A673 (cell line): ENCODE data around the gene COL28A1. TPM values are rescaled to one million over a fixed set of nuclear protein-coding genes. Genes with fewer than 3 reads are reported as not detected.

Experiments used
- BruUV-seq: library from RNA; stranded (reverse); fragments of 400-500 nt; replicated peaks from 2 replicates; lab custom pipeline; 2021; lab: Mats Ljungman, UMichigan
- CTCF ChIA-PET: fragments of 300-600 bp; sonication (Branson Sonifier 250); formaldehyde crosslinking; loops from one replicate; lab custom pipeline; 2022; ENCODE audit warnings: antibody characterized with exemption; lab: Charles Lee
- POLR2A ChIA-PET: fragments of 300-600 bp; sonication (Branson Sonifier 250); formaldehyde crosslinking; loops from one replicate; lab custom pipeline; 2022; ENCODE audit warnings: antibody characterized with exemption; ENCODE audit not compliant: low non-redundant PET; lab: Charles Lee
- DNase-seq: peaks from one replicate; pipeline ENCODE4 v3.0.0-alpha.2; 2015; ENCODE audit warnings: low spot score
- H3K27ac ChIP-seq: fragments of 200-600 bp; sonication (generic); 2 replicates; pipeline ENCODE4 v1.5.1; 2016; ENCODE audit warnings: mixed run types, low read depth, mild to moderate bottlenecking, mixed read lengths, antibody characterized with exemption, low read length; ENCODE audit not compliant: poor library complexity, severe bottlenecking
- H3K27me3 ChIP-seq: fragments of 200-600 bp; sonication (generic); replicated peaks from 2 replicates; pipeline ENCODE4 v1.6.1; 2017; ENCODE audit warnings: mixed run types, low read depth, mild to moderate bottlenecking, mixed read lengths, antibody characterized with exemption, low read length; ENCODE audit not compliant: insufficient read depth, poor library complexity
- H3K36me3 ChIP-seq: fragments of 200-600 bp; sonication (generic); 2 replicates; pipeline ENCODE4 v1.6.1; 2016; ENCODE audit warnings: mixed run types, mild to moderate bottlenecking, mixed read lengths, antibody characterized with exemption, low read length; ENCODE audit not compliant: insufficient read depth, poor library complexity, severe bottlenecking
- H3K4me1 ChIP-seq: fragments of 200-600 bp; sonication (generic); 2 replicates; pipeline ENCODE4 v1.6.1; 2017; ENCODE audit warnings: mixed run types, mild to moderate bottlenecking, mixed read lengths, antibody characterized with exemption, low read length; ENCODE audit not compliant: insufficient read depth, poor library complexity, severe bottlenecking
- H3K4me3 ChIP-seq: fragments of 200-600 bp; sonication (generic); 2 replicates; pipeline ENCODE4 v1.5.1; 2016; ENCODE audit warnings: low read depth, mixed run types, mild to moderate bottlenecking, mixed read lengths, low read length; ENCODE audit not compliant: poor library complexity, severe bottlenecking
- H3K9me3 ChIP-seq: fragments of 200-600 bp; sonication (generic); 2 replicates; pipeline ENCODE4 v1.6.1; 2016; ENCODE audit warnings: mixed run types, low read depth, mild to moderate bottlenecking, mixed read lengths, antibody characterized with exemption, low read length; ENCODE audit not compliant: poor library complexity, severe bottlenecking
- CTCF ChIP-seq: fragments of 300-800, 200-600 bp; sonication (generic); conservative IDR thresholded peaks from 2 replicates; pipeline ENCODE4 v1.5.1; 2017; ENCODE audit warnings: low read depth, mild to moderate bottlenecking, antibody characterized with exemption, low read length, moderate library complexity, mixed read lengths
- EZH2 ChIP-seq: fragments of 200-600 bp; sonication (generic); IDR thresholded peaks from 2 replicates; pipeline ENCODE4 v1.6.1; 2017; ENCODE audit warnings: borderline replicate concordance, low read depth, mild to moderate bottlenecking, mixed read lengths, antibody characterized with exemption, low read length; ENCODE audit not compliant: poor library complexity, severe bottlenecking
- intact Hi-C: fragments of 100-400 bp; cut with micrococcal nuclease; formaldehyde crosslinking; loops from one replicate; pipeline ENCODE4 v1.10.0; 2022; ENCODE audit not compliant: unreplicated experiment
- total RNA-seq: library from RNA; stranded (reverse); gene quantifications from 2 replicates; pipeline ENCODE4 v1.2.3, GENCODE V29; 2021

The COL28A1 gene
- total RNA-seq, 1 experiment from 2014 or later: 0.34 TPM

GRCh38 chr7:7452652-7453051 is 83.0 kb downstream of the COL28A1 start:
- H3K4me3 ChIP-seq: no peak overlapping the region
- no TSS peak for BruUV-seq
- no peaks in the 10 kb centered on the region for H3K36me3 ChIP-seq
- no peak for TF ChIP-seq CTCF
- TF ChIP-seq EZH2: no peak
- CTCF ChIA-PET: no interaction called here
- intact Hi-C loops: no loop called here
- H3K27me3 ChIP-seq: no peaks in the 10 kb centered on the region
- DNase-seq: no peak
- POLR2A ChIA-PET: no interaction called here
- H3K27ac ChIP-seq: no peak overlapping the region
- H3K9me3 ChIP-seq: peaks cover 12% of the 10 kb centered on the region
- H3K4me1 ChIP-seq: no peaks in the 10 kb centered on the region

GRCh38 chr7:7452119-7452518 is 83.6 kb downstream of the COL28A1 start:
- Histone ChIP-seq H3K27ac (no peak overlapping the region), H3K4me1 (no peaks in the 10 kb centered on the region), H3K27me3 (no peaks in the 10 kb centered on the region), H3K9me3 (peaks cover 14% of the 10 kb centered on the region), H3K4me3 (no peak overlapping the region), H3K36me3 (no peaks in the 10 kb centered on the region)
- no TSS peak for BruUV-seq
- ChIA-PET CTCF (no interaction called here), POLR2A (no interaction called here)
- TF ChIP-seq EZH2: no peak
- no peak for TF ChIP-seq CTCF
- DNase-seq: no peak
- intact Hi-C loops: no loop called here

- CTCF ChIA-PET: no interaction called here
These were observed 86.6 kb downstream of the COL28A1 start for GRCh38 chr7:7449055-7449454.

More at GRCh38 chr7:7449055-7449454, 86.6 kb downstream of the COL28A1 start:
- no peaks in the 10 kb centered on the region for H3K36me3 ChIP-seq
- TF ChIP-seq CTCF (no peak), EZH2 (no peak)
- BruUV-seq: no TSS peak
- peaks cover 22% of the 10 kb centered on the region for H3K9me3 ChIP-seq
- no peaks in the 10 kb centered on the region for H3K27me3 ChIP-seq
- intact Hi-C loops: no loop called here
- H3K4me3 ChIP-seq: no peak overlapping the region
- no peak overlapping the region for H3K27ac ChIP-seq
- peaks cover 5% of the 10 kb centered on the region for H3K4me1 ChIP-seq
- DNase-seq: no peak
- POLR2A ChIA-PET: no interaction called here
